Measurements from ENCODE around the gene ATG2B. TPM values are rescaled to one million over a fixed set of nuclear protein-coding genes. Genes with fewer than 3 reads are reported as not detected.

The ATG2B gene
- total and polyA plus RNA-seq, 10 of the 15 experiments (the other 5 are each of a cell fraction or from before 2014, with no cell fraction given): 0.84 to 15.4 (median 9.9) TPM

DNA sequence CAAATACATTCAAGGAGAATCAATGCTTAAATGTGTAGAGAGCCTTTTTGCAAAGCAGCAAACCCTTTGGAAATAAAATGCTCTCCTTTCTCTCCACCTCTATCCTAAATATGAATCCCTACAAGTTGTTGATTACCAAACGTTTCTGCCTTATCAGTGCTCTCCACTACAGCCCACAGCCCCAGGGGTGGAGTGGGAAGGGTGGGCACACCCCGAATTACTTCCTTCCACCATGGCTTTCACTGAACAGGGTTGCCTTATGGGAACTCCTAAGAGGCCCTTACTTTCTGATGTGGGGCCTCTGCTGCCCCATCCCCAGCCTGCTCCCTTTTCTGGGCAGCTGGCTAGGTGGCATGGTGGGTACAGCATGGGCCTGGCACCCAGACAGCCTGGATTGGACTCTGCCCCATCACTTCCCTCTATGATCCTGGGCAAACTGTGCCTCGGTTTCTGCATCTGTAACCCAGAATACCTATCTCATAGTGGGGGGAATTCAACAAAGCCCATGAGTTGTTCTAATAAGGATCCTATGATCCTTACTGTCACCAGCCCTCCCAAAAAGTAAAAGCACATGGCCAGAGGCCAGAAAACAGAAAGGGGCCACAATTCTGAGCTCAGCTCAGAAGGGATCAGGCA is 44.9 kb upstream of the ATG2B start:
- Histone ChIP-seq H4K20me1 (ENCODE audit: control insufficient read depth, insufficient read depth) (no peaks in the 10 kb centered on the region), H3K36me3 (ENCODE audit: control insufficient read depth in 2 of 2, insufficient read depth in 2 of 2, low read length in 1 of 2) (no peaks in the 10 kb centered on the region), H3K79me2 (ENCODE audit: control insufficient read depth, insufficient read depth, low read length) (no peaks in the 10 kb centered on the region), H3K27me3 (replicated peaks in 1 of 2; ENCODE audit: control insufficient read depth in 2 of 2, insufficient read depth in 2 of 2, low read length in 1 of 2) (no peaks in the 10 kb centered on the region; a peak in 1 of 4 replicates), H3K9me3 (replicated peaks; ENCODE audit: control insufficient read depth, insufficient read depth, low read length) (no peaks in the 10 kb centered on the region), H3K4me1 (ENCODE audit: control insufficient read depth, insufficient read depth, low read length) (no peaks in the 10 kb centered on the region), H3K4me2 (ENCODE audit: control insufficient read depth, insufficient read depth) (no peak overlapping the region), H3K4me3 (no peak overlapping the region), H3K27ac (ENCODE audit: control insufficient read depth, insufficient read depth) (no peak overlapping the region), H3K9ac (ENCODE audit: control insufficient read depth, insufficient read depth, low read length) (no peak overlapping the region), H2AFZ (ENCODE audit: control insufficient read depth, low read depth, low read length) (no peak overlapping the region)
- intact Hi-C loops (cut with micrococcal nuclease; ENCODE audit: unreplicated experiment): no loop called here
- DNase-seq (ENCODE audit: low read depth, low spot score): no peak
- in situ Hi-C loops (cut with MboI): no loop called here
- CTCF ChIA-PET: interaction anchor here (0.8 kb wide), 1 partner anchor 25 kb away, joined by 3 read pairs; no protein-coding TSS in a partner anchor
- no peak for ATAC-seq
- RAD21 ChIA-PET (ENCODE audit: unreplicated experiment): no interaction called here
- FAIRE-seq: no peak
- BruUV-seq (replicated peaks): no TSS peak
- POLR2A ChIA-PET: no interaction called here
- 27% methylated on average over 3 of the region's 3 CpGs for WGBS (ENCODE audit: insufficient coverage, insufficient replicate concordance, low lambda C conversion rate, missing lambda C conversion rate)
- SMC1A ChIA-PET (ENCODE audit: uncharacterized antibody, unreplicated experiment): interaction anchor here (0.9 kb wide), 1 partner anchor 8 kb away, joined by 3 read pairs; no protein-coding TSS in a partner anchor
- TF ChIP-seq NFIC (IDR thresholded peaks at IDR 0.05; ENCODE audit: low read depth, low read length) (no peak), SUZ12 (IDR thresholded peaks at IDR 0.05; ENCODE audit: unreplicated experiment) (no peak), STAT1 (conservative IDR thresholded peaks at IDR 0.05) (no peak), NBN (IDR thresholded peaks at IDR 0.05) (no peak), MTA2 (IDR thresholded peaks at IDR 0.05; ENCODE audit: low read depth) (no peak), RAD51 (IDR thresholded peaks at IDR 0.05) (no peak), FOS (IDR thresholded peaks at IDR 0.05; ENCODE audit: borderline replicate concordance, extremely low read depth, insufficient read length) (no peak), LARP7 (IDR thresholded peaks at IDR 0.05) (no peak), TAF1 (IDR thresholded peaks at IDR 0.05; ENCODE audit: borderline replicate concordance, low read depth, low read length) (no peak), KLF5 (IDR thresholded peaks at IDR 0.05; ENCODE audit: partially characterized antibody) (no peak), ZNF274 (IDR thresholded peaks at IDR 0.05; ENCODE audit: insufficient read depth, insufficient read length) (no peak), BHLHE40 (IDR thresholded peaks at IDR 0.05; ENCODE audit: borderline replicate concordance in 1 of 2, low read depth in 2 of 2, low read length in 1 of 2) (no peak), NFXL1 (IDR thresholded peaks at IDR 0.05; ENCODE audit: borderline replicate concordance) (no peak)
- TF ChIP-seq, protein P1, sequence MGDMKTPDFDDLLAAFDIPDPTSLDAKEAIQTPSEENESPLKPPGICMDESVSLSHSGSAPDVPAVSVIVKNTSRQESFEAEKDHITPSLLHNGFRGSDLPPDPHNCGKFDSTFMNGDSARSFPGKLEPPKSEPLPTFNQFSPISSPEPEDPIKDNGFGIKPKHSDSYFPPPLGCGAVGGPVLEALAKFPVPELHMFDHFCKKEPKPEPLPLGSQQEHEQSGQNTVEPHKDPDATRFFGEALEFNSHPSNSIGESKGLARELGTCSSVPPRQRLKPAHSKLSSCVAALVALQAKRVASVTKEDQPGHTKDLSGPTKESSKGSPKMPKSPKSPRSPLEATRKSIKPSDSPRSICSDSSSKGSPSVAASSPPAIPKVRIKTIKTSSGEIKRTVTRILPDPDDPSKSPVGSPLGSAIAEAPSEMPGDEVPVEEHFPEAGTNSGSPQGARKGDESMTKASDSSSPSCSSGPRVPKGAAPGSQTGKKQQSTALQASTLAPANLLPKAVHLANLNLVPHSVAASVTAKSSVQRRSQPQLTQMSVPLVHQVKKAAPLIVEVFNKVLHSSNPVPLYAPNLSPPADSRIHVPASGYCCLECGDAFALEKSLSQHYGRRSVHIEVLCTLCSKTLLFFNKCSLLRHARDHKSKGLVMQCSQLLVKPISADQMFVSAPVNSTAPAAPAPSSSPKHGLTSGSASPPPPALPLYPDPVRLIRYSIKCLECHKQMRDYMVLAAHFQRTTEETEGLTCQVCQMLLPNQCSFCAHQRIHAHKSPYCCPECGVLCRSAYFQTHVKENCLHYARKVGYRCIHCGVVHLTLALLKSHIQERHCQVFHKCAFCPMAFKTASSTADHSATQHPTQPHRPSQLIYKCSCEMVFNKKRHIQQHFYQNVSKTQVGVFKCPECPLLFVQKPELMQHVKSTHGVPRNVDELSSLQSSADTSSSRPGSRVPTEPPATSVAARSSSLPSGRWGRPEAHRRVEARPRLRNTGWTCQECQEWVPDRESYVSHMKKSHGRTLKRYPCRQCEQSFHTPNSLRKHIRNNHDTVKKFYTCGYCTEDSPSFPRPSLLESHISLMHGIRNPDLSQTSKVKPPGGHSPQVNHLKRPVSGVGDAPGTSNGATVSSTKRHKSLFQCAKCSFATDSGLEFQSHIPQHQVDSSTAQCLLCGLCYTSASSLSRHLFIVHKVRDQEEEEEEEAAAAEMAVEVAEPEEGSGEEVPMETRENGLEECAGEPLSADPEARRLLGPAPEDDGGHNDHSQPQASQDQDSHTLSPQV (IDR thresholded peaks at IDR 0.05): no peak
- TF ChIP-seq, protein P2, sequence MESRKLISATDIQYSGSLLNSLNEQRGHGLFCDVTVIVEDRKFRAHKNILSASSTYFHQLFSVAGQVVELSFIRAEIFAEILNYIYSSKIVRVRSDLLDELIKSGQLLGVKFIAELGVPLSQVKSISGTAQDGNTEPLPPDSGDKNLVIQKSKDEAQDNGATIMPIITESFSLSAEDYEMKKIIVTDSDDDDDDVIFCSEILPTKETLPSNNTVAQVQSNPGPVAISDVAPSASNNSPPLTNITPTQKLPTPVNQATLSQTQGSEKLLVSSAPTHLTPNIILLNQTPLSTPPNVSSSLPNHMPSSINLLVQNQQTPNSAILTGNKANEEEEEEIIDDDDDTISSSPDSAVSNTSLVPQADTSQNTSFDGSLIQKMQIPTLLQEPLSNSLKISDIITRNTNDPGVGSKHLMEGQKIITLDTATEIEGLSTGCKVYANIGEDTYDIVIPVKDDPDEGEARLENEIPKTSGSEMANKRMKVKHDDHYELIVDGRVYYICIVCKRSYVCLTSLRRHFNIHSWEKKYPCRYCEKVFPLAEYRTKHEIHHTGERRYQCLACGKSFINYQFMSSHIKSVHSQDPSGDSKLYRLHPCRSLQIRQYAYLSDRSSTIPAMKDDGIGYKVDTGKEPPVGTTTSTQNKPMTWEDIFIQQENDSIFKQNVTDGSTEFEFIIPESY (IDR thresholded peaks at IDR 0.05): no peak
- TF ChIP-seq, protein P3, sequence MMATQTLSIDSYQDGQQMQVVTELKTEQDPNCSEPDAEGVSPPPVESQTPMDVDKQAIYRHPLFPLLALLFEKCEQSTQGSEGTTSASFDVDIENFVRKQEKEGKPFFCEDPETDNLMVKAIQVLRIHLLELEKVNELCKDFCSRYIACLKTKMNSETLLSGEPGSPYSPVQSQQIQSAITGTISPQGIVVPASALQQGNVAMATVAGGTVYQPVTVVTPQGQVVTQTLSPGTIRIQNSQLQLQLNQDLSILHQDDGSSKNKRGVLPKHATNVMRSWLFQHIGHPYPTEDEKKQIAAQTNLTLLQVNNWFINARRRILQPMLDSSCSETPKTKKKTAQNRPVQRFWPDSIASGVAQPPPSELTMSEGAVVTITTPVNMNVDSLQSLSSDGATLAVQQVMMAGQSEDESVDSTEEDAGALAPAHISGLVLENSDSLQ (IDR thresholded peaks at IDR 0.05): no peak
- TF ChIP-seq, protein P4, sequence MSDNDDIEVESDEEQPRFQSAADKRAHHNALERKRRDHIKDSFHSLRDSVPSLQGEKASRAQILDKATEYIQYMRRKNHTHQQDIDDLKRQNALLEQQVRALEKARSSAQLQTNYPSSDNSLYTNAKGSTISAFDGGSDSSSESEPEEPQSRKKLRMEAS (IDR thresholded peaks at IDR 0.05; ENCODE audit: low read depth, low read length): no peak
